Tibial artery (tissue), 4 donors: Measurements from ENCODE around the gene CCNI.

ENCODE experiments used
- DNase-seq, 2 donors: peaks; one replicate each; pipeline ENCODE4 v3.0.0-alpha.2; 2019
- H3K27ac ChIP-seq, 2 donors: fragments of 200-600 bp; sonication (generic) in 1 of 2; 1 replicate in 1 of 2; 2 replicates in 1 of 2; pipeline ENCODE4 v1.5.1; 2018 to 2019; ENCODE audit warnings: mild to moderate bottlenecking in 1 of 2
- H3K27me3 ChIP-seq, 2 donors: fragments of 200-600 bp; sonication (generic) in 1 of 2; one replicate each; pipeline versions ENCODE4 v1.5.1 to v1.6.0; 2016 to 2019
- H3K36me3 ChIP-seq, 3 donors: fragments of 200-600 bp; sonication (generic) in 2 of 3; one replicate each; pipeline ENCODE4 v1.5.1; 2016 to 2019; ENCODE audit warnings: mild to moderate bottlenecking in 2 of 3
- H3K4me1 ChIP-seq, 4 donors: fragments of 200-600 bp; sonication (generic) in 2 of 4; 1 replicate in 3 of 4; 2 replicates in 1 of 4; pipeline ENCODE4 v1.5.1; 2016 to 2019
- H3K4me3 ChIP-seq, 2 donors: fragments of 200-600 bp; sonication (generic) in 1 of 2; 1 replicate in 1 of 2; 2 replicates in 1 of 2; pipeline ENCODE4 v1.5.1; 2018 to 2019; ENCODE audit warnings: mild to moderate bottlenecking in 2 of 2
- H3K9me3 ChIP-seq, 3 donors: fragments of 200-600 bp; sonication (generic) in 1 of 3; one replicate each; pipeline ENCODE4 v1.5.1; 2016 to 2019
- intact Hi-C: fragments of 100-400 bp; cut with DNase I; formaldehyde crosslinking; loops from one replicate; pipeline ENCODE4 v1.15.0; 2023; ENCODE audit warnings: low total_unique reads
- TF ChIP-seq, protein P1 (sequence below), 2 experiments: fragments of 200-600 bp in 1 of 2; fragments of 450-650 bp in 1 of 2; IDR thresholded peaks; one replicate each; pipeline ENCODE4 v1.5.1; 2017 to 2019; ENCODE audit warnings: antibody characterized with exemption in 2 of 2, mild to moderate bottlenecking in 1 of 2, moderate library complexity in 1 of 2

The CCNI gene

DNA sequence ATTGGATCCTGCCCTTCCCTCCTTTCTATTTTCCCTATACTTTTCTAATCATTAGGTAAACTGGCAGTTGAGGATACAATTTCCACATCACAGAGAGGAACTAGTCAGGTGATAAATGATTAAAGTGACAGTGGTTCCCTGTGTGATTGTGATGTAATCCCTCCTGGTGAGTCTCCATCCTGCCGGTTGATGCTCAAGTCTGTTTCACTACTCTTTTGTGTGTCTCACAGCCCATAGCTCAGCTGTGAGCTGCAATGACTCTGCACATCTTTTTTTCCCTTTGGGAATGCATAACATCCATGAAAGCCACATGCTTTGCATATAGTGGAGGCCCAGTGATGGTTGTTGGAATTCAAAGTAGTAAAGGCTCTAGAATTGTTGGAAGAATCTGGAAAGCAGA lies 60.4 kb downstream of the CCNI start:
- no peaks in the 10 kb centered on the region for H3K27me3 ChIP-seq
- peaks cover 0 to 12% (median 0%) of the 10 kb centered on the region in 4 donors for H3K4me1 ChIP-seq
- no peak overlapping the region for H3K27ac ChIP-seq
- no peak for DNase-seq
- no peak overlapping the region for H3K4me3 ChIP-seq
- H3K36me3 ChIP-seq = peaks cover 31 to 37% (median 33%) of the 10 kb centered on the region in 3 donors
- no peaks in the 10 kb centered on the region for H3K9me3 ChIP-seq
- intact Hi-C loops = no loop called here
- TF ChIP-seq, protein P1, sequence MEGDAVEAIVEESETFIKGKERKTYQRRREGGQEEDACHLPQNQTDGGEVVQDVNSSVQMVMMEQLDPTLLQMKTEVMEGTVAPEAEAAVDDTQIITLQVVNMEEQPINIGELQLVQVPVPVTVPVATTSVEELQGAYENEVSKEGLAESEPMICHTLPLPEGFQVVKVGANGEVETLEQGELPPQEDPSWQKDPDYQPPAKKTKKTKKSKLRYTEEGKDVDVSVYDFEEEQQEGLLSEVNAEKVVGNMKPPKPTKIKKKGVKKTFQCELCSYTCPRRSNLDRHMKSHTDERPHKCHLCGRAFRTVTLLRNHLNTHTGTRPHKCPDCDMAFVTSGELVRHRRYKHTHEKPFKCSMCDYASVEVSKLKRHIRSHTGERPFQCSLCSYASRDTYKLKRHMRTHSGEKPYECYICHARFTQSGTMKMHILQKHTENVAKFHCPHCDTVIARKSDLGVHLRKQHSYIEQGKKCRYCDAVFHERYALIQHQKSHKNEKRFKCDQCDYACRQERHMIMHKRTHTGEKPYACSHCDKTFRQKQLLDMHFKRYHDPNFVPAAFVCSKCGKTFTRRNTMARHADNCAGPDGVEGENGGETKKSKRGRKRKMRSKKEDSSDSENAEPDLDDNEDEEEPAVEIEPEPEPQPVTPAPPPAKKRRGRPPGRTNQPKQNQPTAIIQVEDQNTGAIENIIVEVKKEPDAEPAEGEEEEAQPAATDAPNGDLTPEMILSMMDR (IDR thresholded peaks at IDR 0.05) = no peak

DNA sequence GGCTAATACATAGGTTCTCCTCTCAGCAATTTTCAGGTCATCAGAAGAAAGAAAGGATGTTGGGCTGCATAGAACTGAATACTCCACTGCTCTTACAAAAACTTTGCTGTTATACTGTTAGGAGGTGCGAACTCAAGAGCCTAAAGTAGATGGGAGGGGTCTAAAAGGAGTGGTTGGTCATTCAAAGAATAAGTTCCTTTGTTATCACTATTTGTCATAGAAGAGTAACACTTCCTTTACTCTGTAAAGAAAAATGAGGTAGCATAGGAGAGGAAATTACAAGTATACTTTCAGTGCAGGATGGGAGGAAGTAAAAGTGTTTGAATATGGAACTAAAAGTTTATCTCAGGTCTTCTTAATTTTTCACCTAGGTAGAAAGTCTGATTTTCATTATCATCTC lies 61.5 kb downstream of the CCNI start:
- intact Hi-C loops = no loop called here
- H3K4me1 ChIP-seq = peaks cover 0 to 12% (median 3%) of the 10 kb centered on the region in 4 donors
- no peak for DNase-seq
- TF ChIP-seq, protein P1 (IDR thresholded peaks at IDR 0.05) = no peak
- no peaks in the 10 kb centered on the region for H3K9me3 ChIP-seq
- no peak overlapping the region for H3K27ac ChIP-seq
- H3K4me3 ChIP-seq = no peak overlapping the region
- H3K36me3 ChIP-seq = peaks cover 22 to 27% (median 26%) of the 10 kb centered on the region in 3 donors
- no peaks in the 10 kb centered on the region for H3K27me3 ChIP-seq

DNA sequence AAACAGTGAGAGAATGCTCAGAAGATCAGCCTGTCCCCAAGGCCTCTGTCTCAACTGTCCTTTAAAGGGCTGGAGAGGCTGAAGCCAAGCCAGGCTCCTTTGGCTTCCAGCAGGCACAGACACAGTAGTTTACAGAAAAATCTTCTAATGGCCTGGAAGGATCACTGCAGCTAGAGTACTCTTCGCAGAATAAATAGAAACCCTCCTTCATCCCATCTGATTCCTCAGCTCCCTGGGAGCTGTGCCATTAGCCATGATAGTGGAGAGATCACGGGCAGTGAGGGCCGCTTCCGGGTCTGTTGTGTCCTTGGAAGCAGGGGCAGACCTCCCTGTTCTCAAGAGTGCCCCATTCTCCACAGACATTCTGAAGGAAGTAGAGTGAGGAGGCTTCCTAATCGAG lies 63.1 kb downstream of the CCNI start:
- no peak overlapping the region for H3K4me3 ChIP-seq
- DNase-seq = peak in 1 of 2 donors; percentile 31
- TF ChIP-seq, protein P1 (IDR thresholded peaks at IDR 0.05) = no peak
- peaks cover 16 to 19% (median 16%) of the 10 kb centered on the region in 3 donors for H3K36me3 ChIP-seq
- no peaks in the 10 kb centered on the region for H3K9me3 ChIP-seq
- peaks cover 0 to 20% (median 9%) of the 10 kb centered on the region in 4 donors for H3K4me1 ChIP-seq
- H3K27ac ChIP-seq = peak overlapping the region; percentile 14 to 20
- H3K27me3 ChIP-seq = no peaks in the 10 kb centered on the region
- intact Hi-C loops = no loop called here

DNA sequence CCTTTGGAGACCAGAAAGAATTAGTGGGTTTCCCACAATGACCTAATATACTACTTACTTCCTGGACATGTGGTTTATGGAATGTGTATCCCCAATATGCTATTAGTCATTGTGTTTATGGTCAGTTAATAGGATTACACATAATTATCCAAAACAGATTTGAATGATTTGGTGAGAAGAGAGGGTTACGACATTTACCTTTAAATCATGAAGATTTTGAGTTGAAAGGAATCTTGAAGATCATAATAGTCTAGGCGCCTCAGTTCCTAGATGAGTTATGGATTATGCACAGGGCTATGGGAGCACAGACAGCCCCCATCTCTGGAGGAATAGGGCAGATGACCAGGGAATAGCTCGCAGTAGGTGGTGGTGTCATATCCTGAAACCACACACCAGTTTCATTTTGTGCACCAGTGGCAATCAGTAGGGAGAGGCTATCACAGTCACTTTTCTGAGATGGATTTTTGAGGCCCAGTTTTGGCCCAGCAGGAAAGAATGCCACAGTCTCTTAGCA lies 64.9 kb downstream of the CCNI start:
- H3K27ac ChIP-seq = no peak overlapping the region
- intact Hi-C loops = no loop called here
- DNase-seq = no peak
- TF ChIP-seq, protein P1 (IDR thresholded peaks at IDR 0.05) = no peak
- peaks cover 13 to 20% (median 14%) of the 10 kb centered on the region in 3 donors for H3K36me3 ChIP-seq
- H3K4me1 ChIP-seq = peaks cover 0 to 31% (median 21%) of the 10 kb centered on the region in 4 donors
- H3K4me3 ChIP-seq = no peak overlapping the region
- no peaks in the 10 kb centered on the region for H3K27me3 ChIP-seq
- H3K9me3 ChIP-seq = no peaks in the 10 kb centered on the region

DNA sequence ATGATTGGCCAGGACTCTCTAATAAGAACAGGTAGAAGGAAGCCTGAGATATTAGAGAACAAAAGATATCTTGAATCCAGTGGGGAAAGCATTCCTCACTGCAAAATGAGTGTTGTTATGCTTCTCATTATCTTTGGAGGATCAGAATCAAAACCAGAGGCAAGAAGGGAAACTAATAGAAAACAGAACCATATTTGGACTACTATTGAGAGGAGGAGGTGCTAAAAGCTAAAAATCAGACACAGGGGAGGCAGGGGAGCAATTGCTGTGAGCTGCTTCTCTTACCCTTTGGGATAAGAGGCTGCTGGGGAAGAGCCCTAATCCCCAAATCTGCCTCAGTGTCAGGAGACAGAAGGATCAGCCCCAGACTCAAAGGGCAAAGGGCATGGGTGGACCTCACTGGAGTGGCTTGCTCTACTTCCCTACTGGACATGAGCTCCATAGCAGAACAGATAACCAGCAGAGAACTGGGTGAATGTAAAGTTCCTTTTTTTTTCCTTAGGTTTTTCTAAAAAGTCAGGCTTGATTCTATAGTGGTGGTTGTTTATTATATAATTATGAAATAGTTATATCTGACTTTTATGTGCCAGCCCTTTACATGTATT lies 66.2 kb downstream of the CCNI start:
- H3K36me3 ChIP-seq = peaks cover 4 to 12% (median 5%) of the 10 kb centered on the region in 3 donors
- TF ChIP-seq, protein P1 (IDR thresholded peaks at IDR 0.05) = no peak
- intact Hi-C loops = no loop called here
- H3K27ac ChIP-seq = no peak overlapping the region
- no peaks in the 10 kb centered on the region for H3K9me3 ChIP-seq
- H3K4me3 ChIP-seq = no peak overlapping the region
- H3K27me3 ChIP-seq = no peaks in the 10 kb centered on the region
- H3K4me1 ChIP-seq = peaks cover 0 to 31% (median 21%) of the 10 kb centered on the region in 4 donors
- no peak for DNase-seq
